WI38 (cell line): ENCODE data around the gene CHID1.

ENCODE experiments used
- H3K4me3 ChIP-seq: 2 replicates; pipeline ENCODE4 v1.5.1; 2011; ENCODE audit warnings: low read depth, mild to moderate bottlenecking, control low read depth, low read length
- TF ChIP-seq, protein P1 (sequence below): IDR thresholded peaks from 2 replicates; pipeline ENCODE4 v1.5.1; 2012; ENCODE audit warnings: low read depth, mild to moderate bottlenecking, control low read depth, low read length

The CHID1 gene

DNA sequence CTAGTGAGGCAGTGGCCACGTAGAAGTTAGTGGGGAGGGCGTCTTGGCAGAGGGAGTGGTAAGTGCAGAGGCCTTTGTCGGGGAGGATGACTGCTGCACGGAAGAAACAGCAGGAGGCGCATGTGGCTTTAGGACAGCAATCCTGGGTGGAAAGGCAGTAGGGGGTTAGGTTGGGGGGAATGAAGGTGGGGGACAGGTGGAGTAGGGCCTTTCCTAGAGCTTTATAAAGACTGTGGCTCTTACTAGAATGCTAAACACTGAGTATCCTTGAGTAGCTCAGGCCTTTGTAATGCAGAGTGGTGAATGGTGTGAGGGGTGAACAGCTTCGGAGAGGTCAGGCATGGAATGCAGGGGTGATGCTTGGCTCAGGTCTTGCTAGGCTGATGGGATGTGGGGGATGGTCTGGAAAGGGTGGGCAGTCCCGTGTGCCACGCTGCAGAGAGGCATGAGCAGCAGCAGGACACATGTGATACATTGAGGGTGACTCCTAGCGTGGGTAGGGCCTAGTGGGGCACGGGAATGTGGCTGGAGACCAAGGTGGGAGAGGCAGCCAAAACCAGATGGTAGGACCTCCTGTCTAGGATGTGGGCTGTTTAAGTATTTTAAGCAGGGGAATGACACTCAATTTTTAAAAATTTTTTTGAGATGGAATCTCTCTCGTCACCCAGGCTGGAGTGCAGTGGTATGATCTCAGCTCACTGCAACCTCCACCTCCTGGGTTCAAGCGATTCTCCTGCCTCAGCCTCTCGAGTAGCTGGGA lies 34.3 kb upstream of the CHID1 start:
- TF ChIP-seq, protein P1, sequence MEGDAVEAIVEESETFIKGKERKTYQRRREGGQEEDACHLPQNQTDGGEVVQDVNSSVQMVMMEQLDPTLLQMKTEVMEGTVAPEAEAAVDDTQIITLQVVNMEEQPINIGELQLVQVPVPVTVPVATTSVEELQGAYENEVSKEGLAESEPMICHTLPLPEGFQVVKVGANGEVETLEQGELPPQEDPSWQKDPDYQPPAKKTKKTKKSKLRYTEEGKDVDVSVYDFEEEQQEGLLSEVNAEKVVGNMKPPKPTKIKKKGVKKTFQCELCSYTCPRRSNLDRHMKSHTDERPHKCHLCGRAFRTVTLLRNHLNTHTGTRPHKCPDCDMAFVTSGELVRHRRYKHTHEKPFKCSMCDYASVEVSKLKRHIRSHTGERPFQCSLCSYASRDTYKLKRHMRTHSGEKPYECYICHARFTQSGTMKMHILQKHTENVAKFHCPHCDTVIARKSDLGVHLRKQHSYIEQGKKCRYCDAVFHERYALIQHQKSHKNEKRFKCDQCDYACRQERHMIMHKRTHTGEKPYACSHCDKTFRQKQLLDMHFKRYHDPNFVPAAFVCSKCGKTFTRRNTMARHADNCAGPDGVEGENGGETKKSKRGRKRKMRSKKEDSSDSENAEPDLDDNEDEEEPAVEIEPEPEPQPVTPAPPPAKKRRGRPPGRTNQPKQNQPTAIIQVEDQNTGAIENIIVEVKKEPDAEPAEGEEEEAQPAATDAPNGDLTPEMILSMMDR, result no peak
- H3K4me3 ChIP-seq, result no peak overlapping the region

GRCh38 chr11:942823-943222 lies 32.2 kb upstream of the CHID1 start:
- H3K4me3 ChIP-seq, result no peak overlapping the region
- TF ChIP-seq, protein P1, result no peak

DNA sequence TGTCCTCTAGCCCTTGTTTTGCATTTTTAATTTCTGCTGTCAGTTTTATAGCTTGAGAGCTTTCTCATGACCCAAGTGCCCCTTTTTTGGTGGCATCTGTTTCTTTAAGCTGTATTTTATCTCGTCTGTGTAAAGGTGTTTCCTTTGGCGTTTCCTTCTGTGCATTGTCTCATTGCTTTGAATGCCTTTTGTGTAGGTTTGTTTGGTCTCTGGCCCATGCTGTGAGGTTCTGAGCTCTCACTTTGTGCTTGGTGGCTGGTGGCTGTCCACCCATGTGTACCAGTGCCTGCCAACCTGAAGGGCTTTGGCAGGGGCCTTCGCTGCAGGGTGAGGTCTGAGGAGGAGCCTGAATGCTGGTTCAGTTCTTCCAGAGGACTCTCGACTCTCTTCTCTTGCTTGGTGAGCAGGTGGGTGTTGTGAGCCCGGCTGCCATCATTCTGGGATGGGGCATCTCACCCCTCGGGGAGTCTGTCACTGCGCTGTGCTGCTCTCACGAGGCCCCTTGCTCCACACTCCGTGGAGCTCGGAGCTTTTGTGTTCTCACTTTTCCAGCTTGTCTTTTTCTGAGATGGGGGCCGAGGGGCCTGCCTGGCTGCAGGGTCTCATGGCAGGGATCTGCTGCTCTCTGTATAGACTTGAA lies 30.0 kb upstream of the CHID1 start:
- TF ChIP-seq, protein P1, result no peak
- H3K4me3 ChIP-seq, result no peak overlapping the region

DNA sequence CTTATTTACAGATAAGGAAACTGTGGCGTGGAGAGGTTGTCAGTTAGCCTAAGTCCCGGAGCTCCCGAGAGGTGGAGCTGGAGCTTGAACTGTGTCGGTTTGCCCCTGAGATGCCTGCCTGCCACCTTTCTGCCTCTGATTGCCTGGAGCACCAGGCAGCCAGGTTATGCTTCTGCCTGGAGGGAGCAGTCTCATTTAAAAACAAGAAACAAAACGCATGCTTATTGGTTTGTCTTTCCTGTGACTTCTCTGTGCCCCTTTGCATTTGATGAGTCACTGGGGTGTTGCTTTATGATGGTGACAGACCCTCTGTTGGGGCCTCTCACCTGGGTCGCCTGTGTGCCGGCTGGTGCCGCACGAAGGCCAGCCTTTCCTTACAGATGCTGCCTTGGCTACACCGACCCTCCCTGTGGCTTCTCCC lies 27.2 kb upstream of the CHID1 start:
- no peak overlapping the region for H3K4me3 ChIP-seq
- TF ChIP-seq, protein P1, result no peak

DNA sequence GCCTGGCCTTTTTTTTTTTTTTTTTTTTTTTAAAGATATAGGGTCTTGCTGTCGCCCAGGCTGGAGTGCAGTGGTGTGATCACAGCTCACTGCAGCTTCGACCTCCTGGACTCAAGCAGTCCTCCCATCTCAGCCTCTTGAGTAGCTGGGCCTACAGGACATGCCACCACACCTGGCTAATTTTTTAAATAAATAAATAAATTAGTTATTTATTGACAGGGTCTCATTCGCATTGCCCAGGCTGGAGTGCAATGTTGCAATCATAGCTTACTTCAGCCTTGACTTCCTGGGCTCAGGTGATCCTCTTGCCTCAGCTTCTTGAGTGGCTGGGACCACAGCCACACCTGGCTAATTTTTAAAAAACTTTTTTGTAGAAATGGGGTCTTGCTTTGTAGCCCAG lies 25.6 kb upstream of the CHID1 start:
- H3K4me3 ChIP-seq, result no peak overlapping the region
- TF ChIP-seq, protein P1, result no peak

DNA sequence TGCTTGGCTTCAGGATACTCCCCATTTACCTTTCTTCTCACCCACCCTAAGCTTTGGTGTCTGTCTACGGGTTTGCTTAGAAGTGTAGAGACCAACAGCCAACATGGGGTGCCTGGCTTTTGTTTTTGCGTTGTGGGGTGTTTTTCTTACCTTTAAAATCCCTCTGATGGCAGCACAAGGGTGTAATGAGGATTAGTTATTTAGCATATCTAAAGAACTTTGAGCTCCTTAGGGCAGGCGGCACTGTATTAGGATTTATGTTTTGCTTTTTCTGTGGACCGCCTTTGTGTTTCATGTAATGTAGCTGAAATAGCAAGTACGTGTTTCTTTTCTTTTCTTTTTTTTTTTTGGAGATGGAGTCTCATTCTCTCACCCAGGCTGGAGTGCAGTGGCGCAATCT lies 23.9 kb upstream of the CHID1 start:
- TF ChIP-seq, protein P1, result no peak
- no peak overlapping the region for H3K4me3 ChIP-seq

DNA sequence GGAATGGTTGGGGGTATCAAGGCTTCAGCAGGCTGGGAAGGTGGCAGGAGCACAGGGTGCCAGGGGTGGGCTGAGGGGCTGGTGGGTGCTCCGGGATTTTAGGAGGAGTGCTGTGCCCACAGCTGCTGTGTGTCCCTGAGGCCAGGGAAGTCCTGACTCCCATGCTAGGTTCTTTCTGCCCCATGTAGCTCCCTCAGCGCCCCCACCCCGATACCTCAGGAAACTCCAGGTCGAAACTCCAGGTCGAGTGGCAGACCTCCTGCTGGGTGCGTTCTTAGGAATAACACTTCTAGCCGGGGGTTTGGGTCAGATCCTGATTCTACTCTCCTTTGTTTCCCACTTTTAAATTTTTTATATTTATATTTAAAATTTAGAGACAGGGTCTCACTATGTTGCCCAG lies 23.3 kb upstream of the CHID1 start:
- TF ChIP-seq, protein P1, result no peak
- H3K4me3 ChIP-seq, result no peak overlapping the region
